Stimulated activated naive CD4-positive, alpha-beta T cell (primary cell): ENCODE data around the gene AHNAK.

ENCODE experiments used
- DNase-seq, 6 experiments: peaks; one replicate each; lab custom pipeline; 2025; lab: John Stamatoyannopoulos, UW

AHNAK gene

DNA sequence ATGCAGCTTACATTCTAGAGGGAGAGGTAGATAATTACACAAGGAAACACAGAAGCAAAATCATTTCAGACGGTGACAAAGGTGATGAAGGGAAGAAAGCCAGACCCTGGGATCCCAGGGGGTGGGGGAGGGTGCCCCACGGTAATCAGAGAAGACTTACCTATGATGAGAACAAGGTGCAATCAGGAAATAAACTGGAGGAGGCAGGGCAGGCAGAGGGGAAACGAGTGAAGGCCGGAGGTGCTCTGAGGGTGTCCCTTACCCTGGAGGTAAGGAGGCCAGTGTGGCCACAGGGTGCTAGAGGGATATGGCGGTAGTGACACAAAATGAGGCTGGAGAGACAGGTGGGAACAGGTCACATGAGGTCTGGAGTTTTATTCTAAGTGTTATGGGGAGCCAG is 141.7 kb downstream of the AHNAK start:
- no peak for DNase-seq

DNA sequence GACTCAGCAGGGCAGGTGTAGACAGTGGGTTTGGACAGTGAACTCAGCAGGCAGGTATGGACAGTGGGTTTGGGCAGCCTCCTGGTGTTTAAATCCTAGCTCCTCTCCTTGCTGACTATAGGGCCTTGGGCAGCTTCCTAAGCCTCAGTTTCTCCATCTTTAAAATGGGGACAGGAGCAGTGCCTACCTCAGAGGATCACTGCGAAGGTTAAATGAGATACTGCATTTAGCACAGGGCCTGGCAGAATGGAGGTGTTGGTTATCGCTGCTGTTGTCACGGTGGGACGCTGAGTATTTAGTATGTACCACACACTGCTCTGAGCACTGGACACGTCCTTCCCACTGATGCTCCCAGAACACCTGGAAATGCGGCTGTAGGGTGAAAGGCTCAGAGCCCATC is 142.2 kb downstream of the AHNAK start:
- no peak for DNase-seq

DNA sequence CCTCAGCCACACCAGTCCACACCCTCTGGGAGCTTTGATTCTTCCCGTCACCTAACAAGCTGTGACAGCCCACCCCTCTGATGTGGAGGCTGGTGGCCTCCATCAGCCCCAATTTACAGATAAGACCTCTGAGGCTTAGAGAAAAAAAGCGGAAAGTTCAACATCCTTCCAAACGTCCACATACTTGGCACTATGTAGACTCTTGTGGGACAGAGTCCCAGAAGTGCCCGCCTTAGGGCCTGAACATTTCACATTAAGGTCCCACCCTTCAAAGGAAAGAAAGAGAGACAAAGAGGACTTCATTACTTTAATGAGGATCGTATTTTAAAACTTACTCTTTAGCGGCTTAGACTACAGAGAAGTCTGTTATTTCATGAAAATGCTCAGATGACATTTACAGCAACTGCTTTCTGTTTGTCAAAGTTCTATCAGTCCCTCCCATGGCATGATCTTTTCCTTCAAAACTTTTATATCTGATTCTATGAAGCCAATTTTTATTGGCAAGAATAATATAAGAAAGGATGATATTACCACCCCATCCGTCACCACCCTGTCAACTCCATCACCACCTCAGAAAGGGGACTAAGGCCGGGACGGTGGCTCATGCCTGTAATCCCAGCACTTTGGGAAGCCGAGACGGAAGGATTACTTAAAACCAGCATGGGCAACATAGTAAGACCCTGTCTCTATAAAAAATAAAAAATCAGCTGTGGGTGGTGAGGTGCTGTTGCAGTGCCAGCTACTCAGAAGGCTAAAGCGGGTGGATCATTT is 143.5 kb downstream of the AHNAK start:
- no peak for DNase-seq

DNA sequence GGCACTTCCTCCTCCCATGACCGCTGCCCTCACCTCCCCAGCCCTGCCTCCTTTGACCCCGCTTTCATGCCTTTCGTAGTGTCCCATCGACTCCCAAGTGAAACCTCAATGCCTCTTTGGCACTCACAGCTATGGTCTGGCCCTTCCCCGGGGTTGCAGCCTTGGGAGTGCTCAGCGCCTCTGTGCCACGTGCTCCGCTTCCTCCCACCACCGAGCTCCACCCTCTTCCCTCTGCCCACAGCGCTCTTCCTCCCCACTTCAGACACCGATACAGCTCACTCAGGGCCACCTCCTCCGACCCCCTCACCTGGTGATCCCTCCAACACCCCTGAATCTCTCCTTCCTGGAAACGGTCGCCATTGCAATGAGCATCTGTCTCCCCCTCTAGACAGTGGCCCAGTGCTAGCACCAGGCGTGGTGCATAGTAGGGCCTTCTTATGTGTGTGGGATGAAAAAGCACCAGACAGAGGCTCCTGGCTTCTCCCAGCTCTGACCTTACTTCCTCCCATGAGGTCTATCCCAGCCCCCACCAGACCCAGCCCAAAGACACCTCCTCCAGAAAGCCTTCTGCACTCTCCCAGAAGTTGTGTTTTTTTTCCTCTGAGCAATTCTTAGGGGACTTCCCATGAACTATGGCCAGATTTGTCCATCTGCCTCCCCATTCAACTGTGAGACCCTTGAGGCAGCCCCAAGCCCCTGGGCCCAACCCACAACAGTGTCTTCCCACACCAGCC is 144.2 kb downstream of the AHNAK start:
- DNase-seq, result peak in 5 of 6 experiments; percentile 11 to 55 (median 27)

DNA sequence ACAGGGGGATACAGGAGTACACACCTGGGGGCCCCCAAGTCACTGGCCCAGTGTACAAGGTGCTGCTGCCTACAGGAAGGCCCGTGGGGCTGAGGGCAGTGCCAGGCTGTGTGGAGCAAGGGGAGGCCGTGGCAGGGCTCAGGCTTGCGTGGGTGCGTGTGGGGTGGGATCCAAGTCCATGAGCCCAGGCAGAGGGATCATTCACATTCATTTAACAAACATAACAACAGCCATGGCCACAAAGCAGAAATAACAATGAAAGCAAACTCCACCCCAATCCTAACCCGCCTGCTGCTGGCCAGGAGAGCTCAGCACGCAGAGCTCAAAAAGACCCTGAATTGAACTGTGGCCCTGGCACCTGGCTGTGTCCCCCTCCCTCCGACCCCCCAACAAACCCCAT is 144.8 kb downstream of the AHNAK start:
- no peak for DNase-seq

DNA sequence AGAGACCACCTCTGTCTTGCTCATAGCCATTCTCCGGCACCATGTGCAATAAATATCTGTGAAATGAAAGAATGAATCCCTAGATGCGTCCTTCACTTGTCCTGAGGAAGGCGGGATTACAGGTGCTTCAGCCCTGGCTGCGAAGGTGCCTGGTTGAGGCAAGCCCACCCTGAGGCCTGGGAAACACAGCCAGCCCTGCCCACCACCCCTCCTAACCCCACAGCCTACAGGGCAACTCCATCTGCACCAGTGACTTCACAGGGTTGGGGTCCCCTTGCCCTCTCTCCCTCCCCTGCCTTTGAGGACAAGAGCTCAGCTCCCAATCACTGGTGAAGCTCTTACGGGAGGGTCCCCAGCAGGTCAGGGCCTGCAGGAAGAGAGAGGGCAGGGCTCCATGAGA is 145.2 kb downstream of the AHNAK start:
- DNase-seq, result no peak

DNA sequence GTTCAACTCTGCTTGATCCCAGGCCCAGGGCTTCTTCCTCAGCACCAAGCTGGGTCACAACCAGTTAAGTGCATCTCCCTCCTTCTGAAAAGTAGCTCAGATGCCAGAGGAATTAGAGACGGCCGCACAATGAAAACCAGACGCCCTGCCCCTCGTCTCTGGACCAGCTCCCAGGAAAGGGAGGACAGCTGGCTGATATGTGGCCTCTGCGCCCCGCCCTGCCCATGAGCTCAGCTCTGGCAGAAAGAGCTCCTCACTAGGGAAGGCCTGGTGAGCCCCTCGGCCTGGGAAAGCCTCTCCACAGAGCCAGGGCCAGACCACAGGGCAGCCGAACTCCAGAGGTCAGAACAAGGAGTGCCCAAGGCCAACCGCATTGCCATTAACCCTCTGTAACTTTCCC is 145.8 kb downstream of the AHNAK start:
- DNase-seq, result no peak

DNA sequence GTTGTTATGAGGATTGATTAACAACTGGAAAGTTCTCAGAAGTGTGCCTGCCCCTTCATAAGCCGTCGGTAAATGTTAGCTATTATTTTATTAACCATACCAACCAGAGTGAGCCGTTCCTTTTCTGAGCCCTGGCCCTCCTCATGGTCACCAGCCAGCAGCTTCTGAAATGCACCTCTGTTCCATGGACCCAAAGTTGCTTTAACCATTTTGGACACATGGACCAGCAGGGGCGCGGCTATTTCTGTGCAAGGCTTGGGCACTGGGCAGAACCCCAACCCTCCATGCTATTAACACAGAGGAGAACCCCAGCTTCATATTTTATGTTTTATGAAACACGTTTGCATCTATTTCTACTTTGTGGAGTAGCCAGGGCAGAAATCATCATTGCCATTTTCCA is 146.3 kb downstream of the AHNAK start:
- DNase-seq, result no peak

DNA sequence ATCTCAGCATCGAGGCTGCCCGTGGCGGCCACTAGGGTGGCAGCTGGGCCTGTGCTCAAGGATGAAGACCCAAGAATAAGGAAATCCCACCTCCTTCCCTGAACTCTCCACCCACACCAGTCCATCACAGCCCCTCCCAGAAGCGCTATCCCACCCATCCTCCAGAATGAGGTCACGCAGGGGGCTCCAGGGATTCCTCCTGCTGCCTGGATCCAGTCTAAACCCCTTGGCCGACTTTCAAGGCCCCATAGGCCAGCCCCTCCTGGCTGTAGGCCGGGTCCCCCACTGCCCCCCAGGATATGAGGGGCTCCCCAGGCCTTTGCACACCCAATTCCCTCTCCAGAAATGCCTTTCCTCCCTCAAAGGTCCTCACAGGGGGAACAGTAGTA is 146.7 kb downstream of the AHNAK start:
- no peak for DNase-seq

DNA sequence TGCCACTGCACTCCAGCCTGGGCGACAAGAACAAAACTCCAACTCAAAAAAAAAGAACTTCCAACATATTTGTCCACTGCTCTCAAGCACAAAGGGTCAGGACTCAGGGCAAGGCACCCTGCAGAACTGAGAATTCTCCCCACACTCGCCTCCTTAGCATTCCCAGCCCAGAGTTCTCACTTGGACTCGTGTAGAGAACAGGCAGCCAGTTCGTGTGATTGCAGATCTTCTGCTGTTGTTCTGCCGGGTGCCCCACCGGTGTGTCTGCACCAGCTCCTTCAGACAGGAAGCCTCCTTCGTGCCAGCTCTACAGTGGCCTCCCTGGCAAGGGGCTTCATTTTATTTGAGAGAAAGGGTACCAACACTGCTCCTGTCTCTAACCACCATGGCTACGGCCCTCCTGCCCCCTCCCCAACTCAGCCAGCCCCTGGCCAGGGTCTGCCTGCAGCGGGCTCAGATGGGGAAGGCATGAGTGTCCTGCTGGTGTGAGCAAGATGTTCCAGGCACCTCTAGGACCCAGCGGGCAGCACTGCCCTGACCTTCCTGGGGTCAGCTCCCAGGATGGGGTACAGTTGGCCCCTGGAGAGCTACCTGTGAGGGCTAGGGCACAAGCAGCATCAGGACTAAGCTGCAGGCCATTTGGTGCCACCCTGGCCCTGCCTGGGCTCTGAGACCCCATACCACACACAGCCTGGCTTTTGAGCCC is 147.3 kb downstream of the AHNAK start:
- peak in 2 of 6 experiments; percentile 6 to 30 for DNase-seq

DNA sequence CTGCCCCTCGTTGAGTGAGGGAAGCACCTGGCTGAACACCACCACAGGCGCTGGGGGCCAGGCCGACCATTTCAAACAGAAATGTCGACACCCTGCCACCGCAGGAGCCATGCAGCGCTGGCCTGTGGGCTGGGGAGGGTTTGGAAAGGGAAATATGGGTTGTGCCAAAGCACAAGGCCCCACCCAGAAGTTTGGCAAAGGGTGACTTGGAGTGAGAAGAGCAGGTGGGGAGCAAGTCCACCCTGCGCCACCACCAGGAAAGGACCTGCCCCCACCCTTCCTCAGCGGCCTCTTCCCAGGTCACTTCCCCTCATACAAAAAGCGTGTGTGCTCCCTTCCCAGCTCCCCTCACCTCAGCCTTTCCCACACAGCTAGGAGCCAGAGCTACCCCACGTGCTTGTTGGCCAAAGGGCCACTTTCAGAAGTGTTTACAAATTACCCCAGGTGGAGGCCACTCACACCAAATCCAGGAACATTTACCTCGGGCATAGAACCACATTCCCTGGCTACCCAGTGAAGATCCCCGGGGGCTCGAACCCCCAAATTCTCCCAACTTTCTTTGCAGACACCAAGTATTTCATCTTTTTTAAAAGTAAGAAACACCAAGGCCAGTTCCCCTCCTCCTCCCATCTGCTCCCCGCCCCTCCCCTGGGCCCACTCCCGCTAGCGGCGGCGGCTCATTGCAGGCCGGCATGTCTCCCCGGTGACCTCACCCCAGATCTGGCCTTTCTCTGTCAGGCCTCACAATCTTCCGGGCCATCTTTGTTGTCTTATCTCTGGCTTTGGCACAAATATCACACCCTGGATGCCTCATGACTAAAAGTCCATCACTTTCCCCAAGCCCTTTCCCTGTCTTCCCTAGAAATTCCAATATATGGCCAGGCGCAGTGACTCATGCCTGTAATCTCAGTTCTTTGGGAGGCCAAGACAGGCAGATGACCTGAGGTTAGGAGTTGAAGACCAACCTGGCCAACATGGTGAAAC is 148.3 kb downstream of the AHNAK start:
- no peak for DNase-seq

DNA sequence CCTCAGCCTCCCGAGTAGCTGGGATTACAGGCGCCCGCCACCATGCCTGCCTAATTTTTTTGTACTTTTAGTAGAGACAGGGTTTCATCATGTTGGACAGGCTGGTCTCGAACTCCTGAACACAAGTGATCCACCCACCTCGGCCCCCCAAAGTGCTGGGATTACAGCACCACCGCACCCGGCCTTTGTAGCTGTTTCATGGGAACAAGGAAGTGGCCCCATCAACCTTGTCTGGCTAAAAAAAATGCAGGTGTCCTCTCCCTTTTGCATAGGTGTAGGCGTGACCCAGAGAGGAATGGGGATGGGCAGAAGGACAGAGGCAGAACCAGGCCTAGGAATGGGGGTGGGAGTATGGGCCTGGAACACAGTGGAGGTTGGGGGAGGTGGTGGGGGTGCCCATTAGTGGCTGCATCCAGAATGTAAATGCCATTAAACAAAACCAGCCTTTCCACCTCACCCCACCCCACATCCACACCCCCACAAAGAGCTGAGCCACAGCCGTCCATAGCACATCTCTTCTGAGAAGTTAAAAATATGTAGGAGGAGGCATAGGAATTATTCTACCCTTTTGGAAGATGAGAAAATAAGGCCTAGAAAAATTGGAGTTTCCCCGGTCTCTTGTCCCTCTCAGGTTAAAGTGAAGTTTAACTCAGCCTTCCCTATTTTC is 150.6 kb downstream of the AHNAK start:
- no peak for DNase-seq

DNA sequence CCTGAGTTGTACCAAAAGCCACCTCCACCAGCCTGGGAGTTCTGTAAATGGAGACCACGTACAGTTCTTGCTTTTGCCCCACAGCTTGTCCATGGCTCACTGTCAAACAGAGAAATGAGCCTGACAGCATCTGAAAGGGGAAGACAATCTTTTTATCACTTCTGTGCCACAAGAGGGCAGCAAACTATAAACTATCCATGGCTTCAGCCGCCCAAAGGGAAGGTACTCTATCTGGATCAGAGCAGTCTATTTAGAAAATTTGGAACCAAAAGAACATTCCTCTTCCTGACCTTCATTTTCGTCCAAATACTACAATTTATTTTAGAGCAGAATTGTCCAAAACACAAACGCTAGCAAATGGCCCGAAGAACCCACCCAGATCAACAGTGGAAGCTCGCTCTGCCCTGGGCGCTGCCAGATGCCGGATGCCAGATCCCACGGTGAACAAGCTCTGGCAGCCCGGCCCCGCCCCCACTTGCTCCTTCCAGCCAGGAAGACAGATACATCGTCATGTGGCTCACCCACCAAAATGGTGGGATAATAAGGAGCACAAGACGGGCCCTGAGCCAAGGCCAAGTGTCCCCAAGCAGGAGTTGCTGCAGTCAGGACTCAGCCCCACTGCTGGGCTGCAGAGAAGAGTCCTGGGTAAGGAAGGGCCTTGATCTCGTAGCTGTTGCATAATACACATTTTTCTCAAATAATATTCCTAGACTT is 151.6 kb downstream of the AHNAK start:
- DNase-seq, result peak; percentile 14 to 60 (median 35)

DNA sequence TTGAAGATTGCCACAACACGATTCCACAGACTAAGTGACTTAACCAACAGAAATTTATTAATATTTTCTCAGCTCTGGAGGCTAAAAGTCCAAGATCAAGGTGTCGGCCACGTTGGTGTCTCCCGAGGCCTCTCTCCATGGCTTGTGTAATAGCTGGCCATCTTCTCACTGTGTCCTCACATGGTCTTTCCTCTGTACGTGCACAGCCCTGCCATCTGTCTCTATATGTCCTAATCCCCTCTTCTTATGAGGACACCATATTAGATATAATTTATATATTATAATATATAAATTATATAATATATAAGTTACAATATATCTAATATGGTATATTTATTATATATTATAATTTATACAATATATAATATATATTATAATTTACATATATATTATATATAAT is 152.9 kb downstream of the AHNAK start:
- DNase-seq, result no peak

DNA sequence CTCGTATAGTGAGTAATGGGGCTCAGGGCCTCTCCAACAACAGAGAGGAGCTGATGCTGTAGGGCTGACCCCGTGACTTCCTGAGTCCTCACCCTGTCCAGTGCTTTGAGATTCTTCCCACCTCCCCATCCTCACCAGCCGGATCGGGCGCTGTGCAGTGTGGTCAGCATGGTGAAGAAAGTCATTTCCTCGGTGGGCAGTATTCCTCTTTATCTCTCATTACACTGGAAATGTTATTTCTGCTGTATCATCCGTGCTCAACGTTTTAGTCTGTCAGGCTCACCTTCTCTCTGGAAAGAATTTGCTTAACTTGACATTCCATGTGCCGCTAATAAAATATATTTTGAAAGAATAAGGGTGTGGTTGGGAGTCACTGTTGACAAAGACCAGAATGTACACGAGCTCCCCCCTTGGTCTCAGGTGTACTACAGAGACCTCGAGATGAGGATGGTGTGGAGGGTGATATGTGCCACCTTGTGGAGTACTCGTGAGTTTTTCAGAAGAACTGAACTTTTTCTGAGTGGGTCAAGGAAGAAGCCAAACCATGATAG is 153.5 kb downstream of the AHNAK start:
- DNase-seq, result peak in 3 of 6 experiments; percentile 12 to 37 (median 32)

DNA sequence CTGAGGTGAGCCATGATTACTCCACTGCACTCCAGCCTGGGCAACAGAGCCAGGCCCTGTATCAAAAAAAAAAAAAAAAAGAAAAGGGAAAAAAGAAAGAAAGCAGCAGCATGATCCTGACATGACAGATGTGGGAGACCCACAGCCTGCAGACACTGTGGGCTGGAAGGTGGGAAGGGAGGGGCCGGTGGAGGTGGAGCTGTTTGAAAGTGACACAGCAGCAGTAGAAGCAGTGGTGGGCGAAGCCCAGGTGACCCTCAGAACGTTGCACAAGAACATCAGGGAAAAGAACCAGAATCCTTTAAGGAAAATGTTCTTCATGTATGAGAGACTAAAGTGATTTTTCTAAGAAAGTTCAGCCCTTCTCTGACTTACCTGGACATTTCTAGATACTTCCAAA is 154.1 kb downstream of the AHNAK start:
- no peak for DNase-seq

DNA sequence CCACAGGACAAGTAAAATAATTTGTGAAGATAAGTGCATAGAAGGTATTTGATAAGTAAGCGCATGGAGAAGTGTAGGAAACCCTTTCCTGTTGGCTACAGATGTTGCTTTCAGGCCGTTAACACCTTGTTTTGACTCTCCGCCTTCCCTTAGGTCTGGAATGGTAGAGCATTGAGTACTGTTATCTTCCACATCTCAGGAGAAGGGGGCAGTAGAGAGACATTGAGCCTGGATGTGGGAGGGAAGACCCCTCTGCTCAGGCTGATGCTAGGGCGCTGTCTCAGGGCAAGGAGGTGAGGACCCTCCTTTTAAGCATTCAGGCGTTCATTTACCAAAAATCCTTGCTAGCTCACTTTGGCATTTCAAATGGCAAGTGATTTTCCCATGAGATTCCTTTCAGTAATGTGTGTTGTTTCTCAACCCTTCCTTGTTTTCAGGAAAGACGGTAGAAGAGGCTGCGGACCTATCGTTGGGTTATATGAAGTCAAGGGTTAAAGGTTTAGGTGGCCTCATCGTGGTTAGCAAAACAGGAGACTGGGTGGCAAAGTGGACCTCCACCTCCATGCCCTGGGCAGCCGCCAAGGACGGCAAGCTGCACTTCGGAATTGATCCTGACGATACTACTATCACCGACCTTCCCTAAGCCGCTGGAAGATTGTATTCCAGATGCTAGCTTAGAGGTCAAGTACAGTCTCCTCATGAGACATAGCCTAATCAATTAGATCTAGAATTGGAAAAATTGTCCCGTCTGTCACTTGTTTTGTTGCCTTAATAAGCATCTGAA is 154.8 kb downstream of the AHNAK start:
- no peak for DNase-seq

DNA sequence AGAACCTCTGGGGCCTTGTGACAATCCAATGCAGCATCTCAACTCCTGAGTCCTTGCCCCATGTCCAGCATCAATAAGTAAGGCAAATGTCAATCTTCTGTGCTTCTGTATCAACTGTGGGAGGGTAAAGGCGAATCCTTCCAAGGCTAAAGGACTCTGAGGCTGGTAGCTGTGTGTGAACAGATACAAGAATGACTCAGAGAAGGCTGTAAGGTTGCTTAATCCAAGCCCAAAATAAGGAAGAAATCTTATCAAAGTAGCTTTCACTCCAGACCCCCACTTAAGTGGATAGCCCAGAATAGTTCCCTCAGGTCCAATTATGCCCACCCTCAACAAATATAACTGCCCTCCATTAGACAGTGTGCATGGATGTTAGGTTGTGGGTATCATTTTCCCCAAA is 155.9 kb downstream of the AHNAK start:
- no peak for DNase-seq

DNA sequence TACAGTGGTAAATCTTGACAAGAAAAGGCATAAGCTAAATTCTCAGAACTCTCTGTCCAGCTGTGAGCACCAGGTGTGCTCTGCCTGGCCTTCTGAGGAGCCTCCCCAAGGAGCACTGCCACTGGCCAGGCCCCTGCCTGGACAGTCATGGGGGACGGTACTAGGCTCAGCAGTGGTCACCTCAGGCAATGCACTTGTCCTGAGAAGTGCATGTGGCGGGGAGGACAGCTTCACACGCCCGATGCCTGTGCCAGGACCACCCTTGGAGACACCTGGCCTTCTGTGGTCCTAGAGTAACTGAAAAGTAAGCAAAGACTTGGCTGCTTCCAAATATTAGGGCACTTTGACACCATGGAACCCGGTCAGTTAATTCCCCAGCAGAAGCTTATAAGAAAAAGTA is 156.4 kb downstream of the AHNAK start:
- no peak for DNase-seq
